Measurements from ENCODE around the gene CTNNA2.

- TF ChIP-seq POLR2AphosphoS2 (conservative IDR thresholded peaks at IDR 0.05; ENCODE audit: low read length): no peak
- TF ChIP-seq CTCF (IDR thresholded peaks at IDR 0.05): no peak
- no peak for TF ChIP-seq BHLHE40 (IDR thresholded peaks at IDR 0.05; ENCODE audit: low read depth, low read length)
- no peak for TF ChIP-seq MAX (IDR thresholded peaks at IDR 0.05)
- TF ChIP-seq KDM5A (IDR thresholded peaks at IDR 0.05): no peak
- TF ChIP-seq CHD2 (IDR thresholded peaks at IDR 0.05; ENCODE audit: low read length, partially characterized antibody): no peak
- TF ChIP-seq USF2 (IDR thresholded peaks at IDR 0.05): no peak
- no peak for TF ChIP-seq PHF8 (IDR thresholded peaks at IDR 0.05; ENCODE audit: borderline replicate concordance, low read depth)
- TF ChIP-seq MYC (IDR thresholded peaks at IDR 0.05; ENCODE audit: borderline replicate concordance, low read length): no peak
- no peak for TF ChIP-seq POLR2A (IDR thresholded peaks at IDR 0.05; ENCODE audit: low read length)
- no peak for TF ChIP-seq MAZ (IDR thresholded peaks at IDR 0.05; ENCODE audit: borderline replicate concordance, low read depth, low read length)
- no peak for TF ChIP-seq HDAC2 (IDR thresholded peaks at IDR 0.05)
- TF ChIP-seq REST (IDR thresholded peaks at IDR 0.05): no peak
- TF ChIP-seq SMC3 (IDR thresholded peaks at IDR 0.05): no peak
These were observed 1034.5 kb downstream of the CTNNA2 start for GRCh38 chr2:80547344-80547743.

All from A549 (cell line).